ENCODE data around the gene SPEN.
"Not testable (repeated sequence)": the region's sequence is repeated elsewhere in the genome, so short reads cannot be mapped to it uniquely, and the experiment has no call there.

SPEN gene

GRCh38 chr1:15834406-15835204 is 12.9 kb upstream of the SPEN start:
- no peaks in the 10 kb centered on the region for H3K9me3 ChIP-seq (ENCODE audit: control insufficient read depth in 2 of 2, low read length in 2 of 2)
- H3K9ac ChIP-seq (ENCODE audit: low read length in 2 of 2): peak overlapping the region; percentile 97 to 98
- no peaks in the 10 kb centered on the region for H3K36me3 ChIP-seq (ENCODE audit: control insufficient read depth in 2 of 2, insufficient read depth in 2 of 2, low read length in 2 of 2)
- H3K4me3 ChIP-seq (ENCODE audit: low read length in 2 of 2): peak overlapping the region; percentile 89 to 95
- H3K27ac ChIP-seq (ENCODE audit: low read length): peak overlapping the region; percentile 100
- H3K27me3 ChIP-seq (ENCODE audit: control insufficient read depth in 1 of 2, insufficient read depth in 2 of 2, low read length in 2 of 2): no peaks in the 10 kb centered on the region
- H3K4me1 ChIP-seq (ENCODE audit: control insufficient read depth, insufficient read depth, low read length): peaks cover 13% of the 10 kb centered on the region

- Histone ChIP-seq H3K4me1 (ENCODE audit: control insufficient read depth, insufficient read depth, low read length) (peaks cover 13% of the 10 kb centered on the region), H3K9ac (ENCODE audit: low read length in 2 of 2) (peak overlapping the region; percentile 97 to 98), H3K9me3 (ENCODE audit: control insufficient read depth in 2 of 2, low read length in 2 of 2) (no peaks in the 10 kb centered on the region), H3K4me3 (ENCODE audit: low read length in 2 of 2) (peak overlapping the region; percentile 77 to 89), H3K27ac (ENCODE audit: low read length) (peak overlapping the region; percentile 100), H3K27me3 (ENCODE audit: control insufficient read depth in 1 of 2, insufficient read depth in 2 of 2, low read length in 2 of 2) (no peaks in the 10 kb centered on the region), H3K36me3 (ENCODE audit: control insufficient read depth in 2 of 2, insufficient read depth in 2 of 2, low read length in 2 of 2) (no peaks in the 10 kb centered on the region)
Measured at GRCh38 chr1:15835205-15835740, 12.2 kb upstream of the SPEN start.

- H3K4me1 ChIP-seq (ENCODE audit: control insufficient read depth, insufficient read depth, low read length): peaks cover 13% of the 10 kb centered on the region
- H3K9me3 ChIP-seq (ENCODE audit: control insufficient read depth in 2 of 2, low read length in 2 of 2): no peaks in the 10 kb centered on the region
- no peaks in the 10 kb centered on the region for H3K27me3 ChIP-seq (ENCODE audit: control insufficient read depth in 1 of 2, insufficient read depth in 2 of 2, low read length in 2 of 2)
- H3K36me3 ChIP-seq (ENCODE audit: control insufficient read depth in 2 of 2, insufficient read depth in 2 of 2, low read length in 2 of 2): no peaks in the 10 kb centered on the region
- peak overlapping the region; percentile 100 for H3K27ac ChIP-seq (ENCODE audit: low read length)
- H3K9ac ChIP-seq (ENCODE audit: low read length in 2 of 2): peak overlapping the region; percentile 97 to 98
- peak overlapping the region; percentile 89 to 91 for H3K4me3 ChIP-seq (ENCODE audit: low read length in 2 of 2)
Measured at GRCh38 chr1:15835741-15836510, 11.6 kb upstream of the SPEN start.

- not testable (repeated sequence) for H3K36me3 ChIP-seq (ENCODE audit: control insufficient read depth in 2 of 2, insufficient read depth in 2 of 2, low read length in 2 of 2); H3K27me3 ChIP-seq (ENCODE audit: control insufficient read depth in 1 of 2, insufficient read depth in 2 of 2, low read length in 2 of 2); H3K9me3 ChIP-seq (ENCODE audit: control insufficient read depth in 2 of 2, low read length in 2 of 2)
- peak overlapping the region; percentile 89 to 91 for H3K4me3 ChIP-seq (ENCODE audit: low read length in 2 of 2)
- H3K4me1 ChIP-seq (ENCODE audit: control insufficient read depth, insufficient read depth, low read length): peaks cover 13% of the 10 kb centered on the region
- peak overlapping the region; percentile 93 to 96 for H3K9ac ChIP-seq (ENCODE audit: low read length in 2 of 2)
- peak overlapping the region; percentile 100 for H3K27ac ChIP-seq (ENCODE audit: low read length)
Measured at GRCh38 chr1:15836511-15836771, 11.1 kb upstream of the SPEN start.

- Histone ChIP-seq H3K9ac (ENCODE audit: low read length in 2 of 2) (no peak overlapping the region), H3K4me1 (ENCODE audit: control insufficient read depth, insufficient read depth, low read length) (peaks cover 13% of the 10 kb centered on the region), H3K27ac (ENCODE audit: low read length) (peak overlapping the region; percentile 100), H3K36me3 (ENCODE audit: control insufficient read depth in 2 of 2, insufficient read depth in 2 of 2, low read length in 2 of 2) (no peaks in the 10 kb centered on the region), H3K9me3 (ENCODE audit: control insufficient read depth in 2 of 2, low read length in 2 of 2) (no peaks in the 10 kb centered on the region), H3K27me3 (ENCODE audit: control insufficient read depth in 1 of 2, insufficient read depth in 2 of 2, low read length in 2 of 2) (no peaks in the 10 kb centered on the region), H3K4me3 (ENCODE audit: low read length in 2 of 2) (peak overlapping the region; percentile 89 to 91)
Measured at GRCh38 chr1:15836772-15837669, 10.5 kb upstream of the SPEN start.

GRCh38 chr1:15837931-15838330 is 9.6 kb upstream of the SPEN start:
- H3K9me3 ChIP-seq (ENCODE audit: control insufficient read depth in 2 of 2, low read length in 2 of 2): no peaks in the 10 kb centered on the region
- no peaks in the 10 kb centered on the region for H3K27me3 ChIP-seq (ENCODE audit: control insufficient read depth in 1 of 2, insufficient read depth in 2 of 2, low read length in 2 of 2)
- H3K4me1 ChIP-seq (ENCODE audit: control insufficient read depth, insufficient read depth, low read length): peaks cover 13% of the 10 kb centered on the region
- H3K4me3 ChIP-seq (ENCODE audit: low read length in 2 of 2): no peak overlapping the region
- H3K36me3 ChIP-seq (ENCODE audit: control insufficient read depth in 2 of 2, insufficient read depth in 2 of 2, low read length in 2 of 2): no peaks in the 10 kb centered on the region
- H3K9ac ChIP-seq (ENCODE audit: low read length in 2 of 2): no peak overlapping the region
- no peak overlapping the region for H3K27ac ChIP-seq (ENCODE audit: low read length)

- no peak overlapping the region for H3K27ac ChIP-seq (ENCODE audit: low read length)
- no peaks in the 10 kb centered on the region for H3K9me3 ChIP-seq (ENCODE audit: control insufficient read depth in 2 of 2, low read length in 2 of 2)
- no peak overlapping the region for H3K4me3 ChIP-seq (ENCODE audit: low read length in 2 of 2)
Measured at GRCh38 chr1:15838721-15839120, 8.8 kb upstream of the SPEN start.

GRCh38 chr1:15843826-15844572 is 3.5 kb upstream of the SPEN start:
- H3K36me3 ChIP-seq (ENCODE audit: control insufficient read depth in 2 of 2, insufficient read depth in 2 of 2, low read length in 2 of 2): no peaks in the 10 kb centered on the region
- no peaks in the 10 kb centered on the region for H3K9me3 ChIP-seq (ENCODE audit: control insufficient read depth in 2 of 2, low read length in 2 of 2)
- H3K27ac ChIP-seq (ENCODE audit: low read length): no peak overlapping the region
- H3K4me3 ChIP-seq (ENCODE audit: low read length in 2 of 2): no peak overlapping the region
- peak overlapping the region in 1 of 2 donors; percentile 29 for H3K9ac ChIP-seq (ENCODE audit: low read length in 2 of 2)
- H3K27me3 ChIP-seq (ENCODE audit: control insufficient read depth in 1 of 2, insufficient read depth in 2 of 2, low read length in 2 of 2): no peaks in the 10 kb centered on the region
- H3K4me1 ChIP-seq (ENCODE audit: control insufficient read depth, insufficient read depth, low read length): peaks cover 12% of the 10 kb centered on the region

More at GRCh38 chr1:15838721-15839120, 8.8 kb upstream of the SPEN start:
- Histone ChIP-seq H3K9ac (ENCODE audit: low read length in 2 of 2) (no peak overlapping the region), H3K36me3 (ENCODE audit: control insufficient read depth in 2 of 2, insufficient read depth in 2 of 2, low read length in 2 of 2) (no peaks in the 10 kb centered on the region), H3K27me3 (ENCODE audit: control insufficient read depth in 1 of 2, insufficient read depth in 2 of 2, low read length in 2 of 2) (no peaks in the 10 kb centered on the region), H3K4me1 (ENCODE audit: control insufficient read depth, insufficient read depth, low read length) (peaks cover 7% of the 10 kb centered on the region)

GRCh38 chr1:15846056-15846455 is 1.5 kb upstream of the SPEN start:
- not testable (repeated sequence) for H3K27ac ChIP-seq (ENCODE audit: low read length); H3K9ac ChIP-seq (ENCODE audit: low read length in 2 of 2); H3K4me3 ChIP-seq (ENCODE audit: low read length in 2 of 2); H3K36me3 ChIP-seq (ENCODE audit: control insufficient read depth in 2 of 2, insufficient read depth in 2 of 2, low read length in 2 of 2); H3K27me3 ChIP-seq (ENCODE audit: control insufficient read depth in 1 of 2, insufficient read depth in 2 of 2, low read length in 2 of 2); H3K9me3 ChIP-seq (ENCODE audit: control insufficient read depth in 2 of 2, low read length in 2 of 2)
- H3K4me1 ChIP-seq (ENCODE audit: control insufficient read depth, insufficient read depth, low read length): peaks cover 18% of the 10 kb centered on the region

- Histone ChIP-seq H3K36me3 (ENCODE audit: control insufficient read depth in 2 of 2, insufficient read depth in 2 of 2, low read length in 2 of 2) (no peaks in the 10 kb centered on the region), H3K4me1 (ENCODE audit: control insufficient read depth, insufficient read depth, low read length) (peaks cover 28% of the 10 kb centered on the region), H3K4me3 (ENCODE audit: low read length in 2 of 2) (peak overlapping the region; percentile 80 to 96), H3K9me3 (ENCODE audit: control insufficient read depth in 2 of 2, low read length in 2 of 2) (no peaks in the 10 kb centered on the region), H3K27ac (ENCODE audit: low read length) (peak overlapping the region; percentile 94), H3K9ac (ENCODE audit: low read length in 2 of 2) (peak overlapping the region; percentile 80 to 90), H3K27me3 (ENCODE audit: control insufficient read depth in 1 of 2, insufficient read depth in 2 of 2, low read length in 2 of 2) (no peaks in the 10 kb centered on the region)
Measured at GRCh38 chr1:15847893-15848142, 311 bp downstream of the SPEN start.
